GM23338 (cell line): ENCODE results near the gene CCDC30.

Experiments
- CREB1 ChIP-seq: fragments of 250-450 bp; sonication (Bioruptor Pico); IDR thresholded peaks from 2 replicates; pipeline ENCODE4 v1.5.0; 2020; ENCODE audit warnings: low read depth, mild to moderate bottlenecking, moderate library complexity
- EZH2 ChIP-seq: fragments of 200-600 bp; sonication (generic); IDR thresholded peaks from one replicate; pipeline ENCODE4 v1.8.0; 2017; ENCODE audit warnings: antibody characterized with exemption, mild to moderate bottlenecking, low read depth; ENCODE audit not compliant: unreplicated experiment
- EZH2phosphoT487 ChIP-seq: fragments of 200-600 bp; sonication (generic); IDR thresholded peaks from one replicate; pipeline ENCODE4 v1.8.1; 2018; ENCODE audit warnings: antibody characterized with exemption; ENCODE audit not compliant: unreplicated experiment
- JUNB ChIP-seq: IDR thresholded peaks from one replicate; pipeline ENCODE4 v1.6.1; 2016; ENCODE audit warnings: antibody characterized with exemption; ENCODE audit not compliant: unreplicated experiment
- NANOG ChIP-seq: IDR thresholded peaks from 2 replicates; pipeline ENCODE4 v1.6.1; 2016; ENCODE audit warnings: antibody characterized with exemption, borderline replicate concordance
- POLR2AphosphoS5 ChIP-seq: IDR thresholded peaks from 2 replicates; pipeline ENCODE4 v1.6.1; 2016; ENCODE audit warnings: antibody characterized with exemption, low read depth
- REST ChIP-seq: IDR thresholded peaks from one replicate; pipeline ENCODE4 v1.6.1; 2018; ENCODE audit warnings: antibody characterized with exemption; ENCODE audit not compliant: unreplicated experiment
- STAT1 ChIP-seq: IDR thresholded peaks from one replicate; pipeline ENCODE4 v1.6.1; 2016; ENCODE audit warnings: antibody characterized with exemption; ENCODE audit not compliant: unreplicated experiment
- ZNF114 ChIP-seq: fragments of 250-450 bp; sonication (Bioruptor Pico); IDR thresholded peaks from 2 replicates; pipeline ENCODE4 v1.5.0; 2020; ENCODE audit warnings: mild to moderate bottlenecking, moderate library complexity
- ZNF331 ChIP-seq: fragments of 250-450 bp; sonication (Bioruptor Pico); IDR thresholded peaks from 2 replicates; pipeline ENCODE4 v1.5.0; 2020; ENCODE audit warnings: low read depth, mild to moderate bottlenecking, moderate library complexity
- ZNF462 ChIP-seq: fragments of 250-450 bp; sonication (Bioruptor Pico); IDR thresholded peaks from 2 replicates; pipeline ENCODE4 v1.5.0; 2020; ENCODE audit warnings: mild to moderate bottlenecking, moderate library complexity
- TF ChIP-seq, protein P1 (sequence below), 2 experiments: fragments of 200-600 bp in 1 of 2; sonication (generic) in 1 of 2; conservative IDR thresholded peaks; 2 replicates each; pipeline versions ENCODE4 v1.5.1 to v1.6.1; 2016 to 2017; ENCODE audit warnings: antibody characterized with exemption in 2 of 2, low read depth in 2 of 2, mild to moderate bottlenecking in 2 of 2, moderate library complexity in 1 of 2
- TF ChIP-seq, protein P2 (sequence below): IDR thresholded peaks from 2 replicates; pipeline ENCODE4 v1.6.1; 2016; ENCODE audit warnings: antibody characterized with exemption

GRCh38 chr1:42698081-42698813 is 235.2 kb downstream of the CCDC30 start:
- TF ChIP-seq, protein P1, sequence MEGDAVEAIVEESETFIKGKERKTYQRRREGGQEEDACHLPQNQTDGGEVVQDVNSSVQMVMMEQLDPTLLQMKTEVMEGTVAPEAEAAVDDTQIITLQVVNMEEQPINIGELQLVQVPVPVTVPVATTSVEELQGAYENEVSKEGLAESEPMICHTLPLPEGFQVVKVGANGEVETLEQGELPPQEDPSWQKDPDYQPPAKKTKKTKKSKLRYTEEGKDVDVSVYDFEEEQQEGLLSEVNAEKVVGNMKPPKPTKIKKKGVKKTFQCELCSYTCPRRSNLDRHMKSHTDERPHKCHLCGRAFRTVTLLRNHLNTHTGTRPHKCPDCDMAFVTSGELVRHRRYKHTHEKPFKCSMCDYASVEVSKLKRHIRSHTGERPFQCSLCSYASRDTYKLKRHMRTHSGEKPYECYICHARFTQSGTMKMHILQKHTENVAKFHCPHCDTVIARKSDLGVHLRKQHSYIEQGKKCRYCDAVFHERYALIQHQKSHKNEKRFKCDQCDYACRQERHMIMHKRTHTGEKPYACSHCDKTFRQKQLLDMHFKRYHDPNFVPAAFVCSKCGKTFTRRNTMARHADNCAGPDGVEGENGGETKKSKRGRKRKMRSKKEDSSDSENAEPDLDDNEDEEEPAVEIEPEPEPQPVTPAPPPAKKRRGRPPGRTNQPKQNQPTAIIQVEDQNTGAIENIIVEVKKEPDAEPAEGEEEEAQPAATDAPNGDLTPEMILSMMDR (conservative IDR thresholded peaks at IDR 0.05; ENCODE audit: low read depth in 2 of 2) = no peak
- TF ChIP-seq EZH2 (no peak), EZH2phosphoT487 (no peak), NANOG (no peak), POLR2AphosphoS5 (no peak), ZNF114 (CRISPR knock-in tag) (no peak), REST (no peak), CREB1 (CRISPR knock-in tag) (no peak), STAT1 (no peak), JUNB (no peak), ZNF331 (CRISPR knock-in tag) (no peak), ZNF462 (CRISPR knock-in tag) (no peak)
- TF ChIP-seq, protein P2, sequence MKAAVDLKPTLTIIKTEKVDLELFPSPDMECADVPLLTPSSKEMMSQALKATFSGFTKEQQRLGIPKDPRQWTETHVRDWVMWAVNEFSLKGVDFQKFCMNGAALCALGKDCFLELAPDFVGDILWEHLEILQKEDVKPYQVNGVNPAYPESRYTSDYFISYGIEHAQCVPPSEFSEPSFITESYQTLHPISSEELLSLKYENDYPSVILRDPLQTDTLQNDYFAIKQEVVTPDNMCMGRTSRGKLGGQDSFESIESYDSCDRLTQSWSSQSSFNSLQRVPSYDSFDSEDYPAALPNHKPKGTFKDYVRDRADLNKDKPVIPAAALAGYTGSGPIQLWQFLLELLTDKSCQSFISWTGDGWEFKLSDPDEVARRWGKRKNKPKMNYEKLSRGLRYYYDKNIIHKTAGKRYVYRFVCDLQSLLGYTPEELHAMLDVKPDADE = no peak
